GM21723 (cell line): Measurements from ENCODE around the gene DMKN.
A peak's percentile ranks its signal among the peaks of the same experiment; 100 is the strongest.
"Not testable (repeated sequence)": the region's sequence is repeated elsewhere in the genome, so short reads cannot be mapped to it uniquely, and the experiment has no call there.

ENCODE experiments used
- ATAC-seq: cut with Tn5 transposase; IDR thresholded peaks from one replicate; pipeline ENCODE4 v1.9.1; 2021; ENCODE audit warnings: mild to moderate bottlenecking, moderate library complexity; ENCODE audit not compliant: unreplicated experiment

Gene DMKN

GRCh38 chr19:35470128-35470527 is 43.3 kb downstream of the DMKN start:
- no peak for ATAC-seq

- peak; percentile 67 for ATAC-seq
These were observed 44.8 kb downstream of the DMKN start for GRCh38 chr19:35468637-35469036.

- ATAC-seq: no peak
These were observed 47.2 kb downstream of the DMKN start for GRCh38 chr19:35466259-35466658.

- not testable (repeated sequence) for ATAC-seq
These were observed 50.5 kb downstream of the DMKN start for GRCh38 chr19:35462956-35463355.

GRCh38 chr19:35462476-35462953 is 50.9 kb downstream of the DMKN start:
- ATAC-seq: peak; percentile 58

- not testable (repeated sequence) for ATAC-seq
These were observed 51.7 kb downstream of the DMKN start for GRCh38 chr19:35461788-35462187.

- ATAC-seq: no peak
These were observed 52.4 kb downstream of the DMKN start for GRCh38 chr19:35461060-35461459.

GRCh38 chr19:35460608-35461007 is 52.8 kb downstream of the DMKN start:
- ATAC-seq: no peak

GRCh38 chr19:35459414-35460082 is 53.9 kb downstream of the DMKN start:
- no peak for ATAC-seq

GRCh38 chr19:35458731-35459391 is 54.6 kb downstream of the DMKN start:
- no peak for ATAC-seq

- ATAC-seq: no peak
These were observed 55.3 kb downstream of the DMKN start for GRCh38 chr19:35458192-35458591.

GRCh38 chr19:35457173-35457572 is 56.3 kb downstream of the DMKN start:
- no peak for ATAC-seq

- ATAC-seq: no peak
These were observed 57.7 kb downstream of the DMKN start for GRCh38 chr19:35455616-35456201.

GRCh38 chr19:35454663-35455062 is 58.8 kb downstream of the DMKN start:
- ATAC-seq: no peak

- ATAC-seq: no peak
These were observed 61.9 kb downstream of the DMKN start for GRCh38 chr19:35451338-35452096.

GRCh38 chr19:35449359-35450043 is 63.9 kb downstream of the DMKN start:
- ATAC-seq: no peak

- no peak for ATAC-seq
These were observed 65.6 kb downstream of the DMKN start, which contains the start of gene FFAR2 for GRCh38 chr19:35447606-35448469. FFAR2 (plus strand) TSS chr19:35448257; CDS start chr19:35449715, 1,458 bp downstream.
